PC-9 (cell line): ENCODE data around the gene CALM1.

ENCODE experiments used
- EZH2 ChIP-seq: fragments of 200-600 bp; sonication (generic); IDR thresholded peaks from 2 replicates; pipeline ENCODE4 v1.8.0; 2017; ENCODE audit warnings: antibody characterized with exemption, low read depth
- TF ChIP-seq, protein P1 (sequence below): fragments of 200-600 bp; sonication (generic); conservative IDR thresholded peaks from 2 replicates; pipeline ENCODE4 v1.6.1; 2017; ENCODE audit warnings: mixed run types, antibody characterized with exemption, mild to moderate bottlenecking, moderate library complexity

DNA sequence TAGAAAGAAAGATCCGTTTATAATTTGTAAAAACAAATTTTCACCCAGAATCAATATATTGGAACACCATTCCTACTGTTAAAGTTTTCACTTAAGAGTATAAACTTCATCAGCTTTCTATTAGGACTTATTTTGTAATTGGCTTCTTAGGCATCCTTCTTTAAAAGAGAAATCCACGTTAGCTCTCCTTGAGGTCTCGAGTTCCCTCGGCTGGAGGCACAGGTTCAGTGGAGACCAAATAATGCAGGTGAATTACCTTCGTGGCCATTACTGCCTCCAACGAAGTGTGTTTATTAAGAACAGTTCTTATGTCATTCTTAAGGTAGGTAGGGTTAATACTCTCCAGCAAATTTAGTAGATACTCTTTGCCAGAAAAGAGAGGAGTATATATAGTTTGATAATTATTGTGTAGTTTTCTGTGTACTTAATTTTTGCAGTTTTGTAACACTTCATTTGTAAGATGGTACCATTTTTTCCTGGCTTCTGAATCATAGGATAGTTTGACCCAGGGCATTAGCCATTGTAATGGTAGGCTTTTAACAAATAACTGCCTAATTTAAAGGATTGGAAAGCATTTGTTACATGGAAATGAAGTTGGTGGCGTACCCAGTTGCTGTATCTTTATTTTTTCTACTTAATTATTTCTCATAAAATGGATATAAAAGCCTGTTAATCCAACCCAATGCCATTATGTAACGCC lies 2.2 kb downstream of the CALM1 start:
- TF ChIP-seq EZH2 = no peak
- TF ChIP-seq, protein P1, sequence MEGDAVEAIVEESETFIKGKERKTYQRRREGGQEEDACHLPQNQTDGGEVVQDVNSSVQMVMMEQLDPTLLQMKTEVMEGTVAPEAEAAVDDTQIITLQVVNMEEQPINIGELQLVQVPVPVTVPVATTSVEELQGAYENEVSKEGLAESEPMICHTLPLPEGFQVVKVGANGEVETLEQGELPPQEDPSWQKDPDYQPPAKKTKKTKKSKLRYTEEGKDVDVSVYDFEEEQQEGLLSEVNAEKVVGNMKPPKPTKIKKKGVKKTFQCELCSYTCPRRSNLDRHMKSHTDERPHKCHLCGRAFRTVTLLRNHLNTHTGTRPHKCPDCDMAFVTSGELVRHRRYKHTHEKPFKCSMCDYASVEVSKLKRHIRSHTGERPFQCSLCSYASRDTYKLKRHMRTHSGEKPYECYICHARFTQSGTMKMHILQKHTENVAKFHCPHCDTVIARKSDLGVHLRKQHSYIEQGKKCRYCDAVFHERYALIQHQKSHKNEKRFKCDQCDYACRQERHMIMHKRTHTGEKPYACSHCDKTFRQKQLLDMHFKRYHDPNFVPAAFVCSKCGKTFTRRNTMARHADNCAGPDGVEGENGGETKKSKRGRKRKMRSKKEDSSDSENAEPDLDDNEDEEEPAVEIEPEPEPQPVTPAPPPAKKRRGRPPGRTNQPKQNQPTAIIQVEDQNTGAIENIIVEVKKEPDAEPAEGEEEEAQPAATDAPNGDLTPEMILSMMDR = no peak
